Astrocyte (in vitro differentiated cells and primary cell): Measurements from ENCODE around the gene FBXW5. TPM values are rescaled to one million over a fixed set of nuclear protein-coding genes. Genes with fewer than 3 reads are reported as not detected.

Experiments used
- DNase-seq: peaks from one replicate; pipeline ENCODE4 v3.0.0-alpha.2; 2010; ENCODE audit warnings: low read depth
- FAIRE-seq: peaks from 2 replicates; lab custom pipeline; 2011; peaks lifted over from hg19 to GRCh38; lab: Jason Lieb, UNC
- H2AFZ ChIP-seq: 2 replicates; pipeline ENCODE4 v1.6.0; 2012; ENCODE audit warnings: low read depth, low read length, inconsistent platforms
- H3K27ac ChIP-seq: 2 replicates; pipeline ENCODE4 v1.5.1; 2011; ENCODE audit warnings: low read depth, low read length, inconsistent platforms
- H3K27me3 ChIP-seq: 2 replicates; pipeline ENCODE4 v1.6.0; 2011; ENCODE audit warnings: low read length, inconsistent platforms; ENCODE audit not compliant: insufficient read depth
- H3K36me3 ChIP-seq: 2 replicates; pipeline ENCODE4 v1.5.1; 2011; ENCODE audit warnings: low read length, inconsistent platforms; ENCODE audit not compliant: insufficient read depth
- H3K4me1 ChIP-seq: 2 replicates; pipeline ENCODE4 v1.5.1; 2011; ENCODE audit warnings: low read length, inconsistent platforms; ENCODE audit not compliant: insufficient read depth
- H3K4me2 ChIP-seq: 2 replicates; pipeline ENCODE4 v1.6.0; 2012; ENCODE audit warnings: low read length, inconsistent platforms
- H3K4me3 ChIP-seq: 2 replicates; pipeline ENCODE4 v1.5.1; 2011; ENCODE audit warnings: low read depth, mild to moderate bottlenecking, low read length, inconsistent platforms; ENCODE audit not compliant: insufficient read depth
- H3K79me2 ChIP-seq: 2 replicates; pipeline ENCODE4 v1.6.0; 2012; ENCODE audit warnings: mild to moderate bottlenecking, low read length, inconsistent platforms; ENCODE audit not compliant: insufficient read depth
- H3K9ac ChIP-seq: 2 replicates; pipeline ENCODE4 v1.6.0; 2012; ENCODE audit warnings: mild to moderate bottlenecking, low read length, inconsistent platforms
- H3K9me3 ChIP-seq: 2 replicates; pipeline ENCODE4 v1.5.1; 2012; ENCODE audit warnings: low read depth, mild to moderate bottlenecking, low read length, inconsistent platforms; ENCODE audit not compliant: insufficient read depth
- H4K20me1 ChIP-seq: 2 replicates; pipeline ENCODE4 v1.6.0; 2012; ENCODE audit warnings: low read length, inconsistent platforms; ENCODE audit not compliant: insufficient read depth
- H3K27ac Mint-ChIP-seq: one replicate; pipeline ENCODE4 v1.8.0; 2021; ENCODE audit warnings: mild to moderate bottlenecking, mixed read lengths; ENCODE audit not compliant: unreplicated experiment
- H3K27me3 Mint-ChIP-seq: one replicate; pipeline ENCODE4 v1.8.0; 2021; ENCODE audit warnings: low read depth, mixed read lengths; ENCODE audit not compliant: unreplicated experiment
- H3K36me3 Mint-ChIP-seq: one replicate; pipeline ENCODE4 v1.8.0; 2021; ENCODE audit warnings: low read depth, mixed read lengths; ENCODE audit not compliant: unreplicated experiment
- H3K4me1 Mint-ChIP-seq: one replicate; pipeline ENCODE4 v1.8.0; 2021; ENCODE audit warnings: low read depth, mixed read lengths; ENCODE audit not compliant: unreplicated experiment
- H3K4me3 Mint-ChIP-seq: one replicate; pipeline ENCODE4 v1.8.0; 2021; ENCODE audit warnings: mild to moderate bottlenecking, moderate library complexity, mixed read lengths; ENCODE audit not compliant: unreplicated experiment
- H3K9me3 Mint-ChIP-seq: one replicate; pipeline ENCODE4 v1.8.0; 2021; ENCODE audit warnings: mild to moderate bottlenecking, mixed read lengths; ENCODE audit not compliant: unreplicated experiment
- EZH2 ChIP-seq: IDR thresholded peaks from 2 replicates; pipeline ENCODE4 v1.6.1; 2012; ENCODE audit warnings: mild to moderate bottlenecking, low read length, inconsistent platforms; ENCODE audit not compliant: insufficient read depth
- total RNA-seq: library from RNA; stranded (reverse); gene quantifications from 2 replicates; pipeline ENCODE4 v1.2.1, GENCODE V29; 2021
- TF ChIP-seq, protein P1 (sequence below): IDR thresholded peaks from 2 replicates; pipeline ENCODE4 v1.5.1; 2011; ENCODE audit warnings: low read depth, mild to moderate bottlenecking, inconsistent platforms, low read length, moderate library complexity; ENCODE audit not compliant: insufficient read depth

Gene FBXW5
- total RNA-seq, 1 donor from 2014 or later: 70.4 TPM

DNA sequence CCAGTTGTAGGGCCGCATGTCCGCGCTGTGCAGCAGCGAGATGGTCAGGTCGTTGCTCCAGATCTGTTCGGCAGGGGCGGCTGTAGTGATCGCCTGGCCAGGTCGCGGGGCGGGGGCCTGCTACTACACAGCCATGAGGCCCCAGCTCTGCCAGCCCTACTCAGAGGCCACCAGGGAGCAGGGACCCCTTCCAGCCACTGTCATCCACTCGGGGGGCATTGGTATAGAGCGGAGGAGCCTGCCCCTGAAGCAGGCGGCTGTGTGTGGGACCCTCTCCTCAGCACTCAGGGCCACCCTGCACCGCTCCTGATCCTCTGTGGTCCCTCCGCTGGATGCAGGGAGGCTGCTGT, 1.7 kb downstream of the FBXW5 start:
- no peaks in the 10 kb centered on the region for H3K27me3 ChIP-seq
- H3K9ac ChIP-seq: no peak overlapping the region
- no peak for DNase-seq
- peak overlapping the region; percentile 94 for H3K4me2 ChIP-seq
- peaks cover 3% of the 10 kb centered on the region for H3K36me3 Mint-ChIP-seq
- H3K4me1 Mint-ChIP-seq: no peaks in the 10 kb centered on the region
- H3K4me3 ChIP-seq: peak overlapping the region; percentile 80
- H3K9me3 ChIP-seq: no peaks in the 10 kb centered on the region
- H3K36me3 ChIP-seq: no peaks in the 10 kb centered on the region
- H3K27ac ChIP-seq: no peak overlapping the region
- no peak for FAIRE-seq
- TF ChIP-seq, protein P1, sequence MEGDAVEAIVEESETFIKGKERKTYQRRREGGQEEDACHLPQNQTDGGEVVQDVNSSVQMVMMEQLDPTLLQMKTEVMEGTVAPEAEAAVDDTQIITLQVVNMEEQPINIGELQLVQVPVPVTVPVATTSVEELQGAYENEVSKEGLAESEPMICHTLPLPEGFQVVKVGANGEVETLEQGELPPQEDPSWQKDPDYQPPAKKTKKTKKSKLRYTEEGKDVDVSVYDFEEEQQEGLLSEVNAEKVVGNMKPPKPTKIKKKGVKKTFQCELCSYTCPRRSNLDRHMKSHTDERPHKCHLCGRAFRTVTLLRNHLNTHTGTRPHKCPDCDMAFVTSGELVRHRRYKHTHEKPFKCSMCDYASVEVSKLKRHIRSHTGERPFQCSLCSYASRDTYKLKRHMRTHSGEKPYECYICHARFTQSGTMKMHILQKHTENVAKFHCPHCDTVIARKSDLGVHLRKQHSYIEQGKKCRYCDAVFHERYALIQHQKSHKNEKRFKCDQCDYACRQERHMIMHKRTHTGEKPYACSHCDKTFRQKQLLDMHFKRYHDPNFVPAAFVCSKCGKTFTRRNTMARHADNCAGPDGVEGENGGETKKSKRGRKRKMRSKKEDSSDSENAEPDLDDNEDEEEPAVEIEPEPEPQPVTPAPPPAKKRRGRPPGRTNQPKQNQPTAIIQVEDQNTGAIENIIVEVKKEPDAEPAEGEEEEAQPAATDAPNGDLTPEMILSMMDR: no peak
- no peak for TF ChIP-seq EZH2
- H3K27me3 Mint-ChIP-seq: no peaks in the 10 kb centered on the region
- peaks cover 47% of the 10 kb centered on the region for H3K79me2 ChIP-seq
- peaks cover 9% of the 10 kb centered on the region for H3K4me1 ChIP-seq
- peak overlapping the region; percentile 75 for H3K4me3 Mint-ChIP-seq
- H2AFZ ChIP-seq: no peak overlapping the region
- H4K20me1 ChIP-seq: peaks cover 36% of the 10 kb centered on the region
- no peaks in the 10 kb centered on the region for H3K9me3 Mint-ChIP-seq
- H3K27ac Mint-ChIP-seq: no peak overlapping the region

DNA sequence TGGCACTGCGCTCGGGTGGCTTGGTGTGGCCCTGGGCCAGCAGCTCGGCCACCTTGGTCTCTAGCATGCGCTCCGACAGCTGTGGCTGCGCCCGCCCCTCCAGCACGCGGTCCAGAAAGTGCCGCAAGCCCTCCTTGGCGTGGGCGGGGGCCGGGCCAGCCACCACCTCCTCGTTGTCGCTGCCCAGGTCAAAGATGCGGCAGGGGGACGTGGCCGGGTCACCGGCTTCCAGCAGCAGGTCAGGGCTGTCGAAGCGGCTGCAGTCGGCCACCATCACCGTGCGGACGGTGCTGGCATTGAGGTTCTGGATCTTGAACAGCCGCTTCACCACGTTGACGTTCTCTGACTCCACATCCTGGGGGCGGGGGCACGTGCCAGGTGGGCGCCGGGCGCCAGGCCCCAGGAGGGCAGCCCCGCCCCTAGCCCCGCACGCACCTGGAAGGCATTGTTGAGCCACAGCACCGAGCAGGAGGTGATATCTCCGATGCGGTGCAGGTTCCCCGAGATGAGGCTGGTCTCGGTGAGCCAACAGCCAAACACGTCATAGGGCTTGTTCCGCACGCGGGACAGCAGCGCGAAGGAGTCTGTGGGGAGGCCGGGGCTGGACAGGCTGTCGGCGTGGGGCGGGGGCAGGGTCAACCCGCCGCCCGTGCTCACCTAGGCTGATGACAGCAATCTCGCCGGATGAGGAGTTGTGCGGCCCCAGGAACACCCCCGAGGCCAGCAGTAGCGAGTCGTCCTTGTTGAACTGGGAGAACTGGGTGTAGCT, 2.2 kb downstream of the FBXW5 start:
- no peaks in the 10 kb centered on the region for H3K27me3 ChIP-seq
- H3K27me3 Mint-ChIP-seq: no peaks in the 10 kb centered on the region
- no peak for TF ChIP-seq EZH2
- TF ChIP-seq, protein P1: no peak
- H3K4me2 ChIP-seq: peak overlapping the region; percentile 94
- peaks cover 5% of the 10 kb centered on the region for H3K36me3 Mint-ChIP-seq
- H3K4me3 Mint-ChIP-seq: peak overlapping the region; percentile 75
- H3K36me3 ChIP-seq: no peaks in the 10 kb centered on the region
- no peaks in the 10 kb centered on the region for H3K4me1 Mint-ChIP-seq
- peaks cover 41% of the 10 kb centered on the region for H4K20me1 ChIP-seq
- no peaks in the 10 kb centered on the region for H3K9me3 ChIP-seq
- no peak overlapping the region for H3K27ac Mint-ChIP-seq
- H3K9ac ChIP-seq: no peak overlapping the region
- H2AFZ ChIP-seq: no peak overlapping the region
- FAIRE-seq (no peak), DNase-seq (no peak)
- no peak overlapping the region for H3K4me3 ChIP-seq
- H3K4me1 ChIP-seq: peaks cover 9% of the 10 kb centered on the region
- peaks cover 47% of the 10 kb centered on the region for H3K79me2 ChIP-seq
- H3K9me3 Mint-ChIP-seq: no peaks in the 10 kb centered on the region
- H3K27ac ChIP-seq: no peak overlapping the region
